Upper lobe of left lung (tissue), 4 donors: ENCODE results near the gene SEC14L3.

Experiments used
- CTCF ChIP-seq, 6 experiments: fragments of 450-650 bp in 4 of 6; fragments of 200-600 bp in 2 of 6; sonication (generic) in 2 of 6; IDR thresholded peaks; one replicate each; pipeline ENCODE4 v1.5.1; 2016 to 2019; ENCODE audit warnings: antibody characterized with exemption in 6 of 6
- POLR2AphosphoS5 ChIP-seq, 2 donors: sonication (generic); formaldehyde crosslinking; IDR thresholded peaks; one replicate each; pipeline ENCODE4 v1.5.1; 2017; ENCODE audit warnings: antibody characterized with exemption in 2 of 2

- TF ChIP-seq POLR2AphosphoS5 (IDR thresholded peaks at IDR 0.05) = no peak
- no peak for TF ChIP-seq CTCF (IDR thresholded peaks at IDR 0.05)
Observed at GRCh38 chr22:30429887-30430286, 41.9 kb downstream of the SEC14L3 start.
